Activated T-cell treated with anti-CD3 and anti-CD28 coated beads for 48 hours (primary cell): ENCODE data around the gene SRGAP2C.
"Not testable (repeated sequence)": the region's sequence is repeated elsewhere in the genome, so short reads cannot be mapped to it uniquely, and the experiment has no call there.

Source experiments
- DNase-seq: peaks from one replicate; pipeline ENCODE4 v3.0.0-alpha.2; 2020; ENCODE audit warnings: low read depth

Gene SRGAP2C

GRCh38 chr1:121421490-121421889 lies 236.7 kb downstream of the SRGAP2C start:
- not testable (repeated sequence) for DNase-seq

GRCh38 chr1:121423956-121424355 lies 239.2 kb downstream of the SRGAP2C start:
- DNase-seq = not testable (repeated sequence)

- DNase-seq = not testable (repeated sequence)
Observed at GRCh38 chr1:121433517-121433916, 248.7 kb downstream of the SRGAP2C start.

DNA sequence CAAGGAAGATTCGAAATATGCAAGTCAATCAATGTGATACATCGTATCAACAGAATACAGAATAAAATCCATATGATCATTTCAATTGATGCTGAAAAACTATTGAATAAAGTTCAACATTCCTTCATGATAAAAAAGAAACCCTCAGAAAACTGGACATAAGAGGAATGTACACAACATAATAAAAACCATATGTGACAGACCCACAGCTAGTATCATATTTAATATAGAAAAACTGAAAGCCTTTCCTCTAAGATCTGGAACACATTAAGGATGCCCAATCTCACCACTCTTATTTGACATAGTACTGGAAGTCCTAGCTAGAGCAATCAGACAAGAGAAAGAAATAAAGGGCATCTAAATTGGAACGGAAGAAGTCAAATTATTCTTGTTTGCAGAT lies 254.1 kb downstream of the SRGAP2C start:
- not testable (repeated sequence) for DNase-seq

DNA sequence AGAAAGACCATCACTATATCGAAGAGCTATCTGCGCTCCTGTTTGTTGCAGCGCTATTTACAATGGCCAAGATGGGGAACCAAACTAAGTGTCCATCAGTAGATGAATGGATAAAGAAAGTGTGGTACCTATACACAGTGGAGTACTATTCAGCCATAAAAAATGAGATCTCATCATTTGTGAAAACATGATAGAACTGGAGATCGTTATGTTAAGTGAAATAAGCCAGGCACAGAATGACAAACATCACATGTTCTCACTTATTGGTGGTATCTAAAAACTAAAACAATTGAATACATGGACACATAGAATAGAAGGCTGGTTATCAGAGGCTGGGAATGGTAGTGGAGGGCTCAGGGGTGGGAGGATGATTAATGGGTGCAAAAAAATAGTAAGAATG lies 256.2 kb downstream of the SRGAP2C start:
- DNase-seq = no peak
